ENCODE measurements around the gene FAM111B.
"Not testable (repeated sequence)": the region's sequence is repeated elsewhere in the genome, so short reads cannot be mapped to it uniquely, and the experiment has no call there.

The FAM111B gene

DNA sequence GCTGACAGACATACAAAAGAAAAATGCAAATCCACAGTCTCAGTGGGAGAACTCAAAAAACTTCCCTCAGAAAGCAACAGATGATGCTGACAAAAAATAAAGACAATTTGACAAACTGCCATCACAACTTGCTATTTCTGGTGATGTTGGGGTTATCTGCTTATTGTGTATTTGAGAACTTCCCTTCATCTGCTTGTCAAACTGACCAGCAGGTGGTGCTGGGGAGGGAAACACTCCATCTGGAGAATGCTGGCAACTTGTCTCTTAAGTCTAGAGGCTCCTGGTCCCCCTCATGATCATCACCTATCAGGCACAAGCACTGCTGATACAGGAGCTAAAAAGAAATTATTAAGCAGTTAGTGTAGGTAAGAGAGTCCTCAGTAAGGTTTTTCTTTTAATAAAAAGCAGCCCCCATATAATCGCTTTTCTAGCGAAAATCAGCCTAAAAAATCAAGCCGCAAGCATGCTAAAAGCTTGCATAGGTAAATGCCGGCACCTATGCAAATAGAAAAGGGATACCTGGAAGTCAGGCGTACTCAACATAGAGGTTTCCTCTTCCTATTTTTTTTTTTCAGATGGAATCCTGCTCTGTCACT, 9.8 kb upstream of the FAM111B start:
- H3K4me3 ChIP-seq (ENCODE audit: low read depth, low read length): no peak overlapping the region
- TF ChIP-seq CTCF (IDR thresholded peaks at IDR 0.05; ENCODE audit: low read depth, low read length): peak; percentile 68

GRCh38 chr11:59097938-59098337, 9.1 kb upstream of the FAM111B start:
- not testable (repeated sequence) for H3K4me3 ChIP-seq (ENCODE audit: low read depth, low read length)

- TF ChIP-seq CTCF (IDR thresholded peaks at IDR 0.05; ENCODE audit: low read depth, low read length): peak; percentile 11; the same call in 1 of the 2 replicates
- H3K4me3 ChIP-seq (ENCODE audit: low read depth, low read length): peak overlapping the region; percentile 46
Measured at GRCh38 chr11:59102259-59102765, 4.7 kb upstream of the FAM111B start.

DNA sequence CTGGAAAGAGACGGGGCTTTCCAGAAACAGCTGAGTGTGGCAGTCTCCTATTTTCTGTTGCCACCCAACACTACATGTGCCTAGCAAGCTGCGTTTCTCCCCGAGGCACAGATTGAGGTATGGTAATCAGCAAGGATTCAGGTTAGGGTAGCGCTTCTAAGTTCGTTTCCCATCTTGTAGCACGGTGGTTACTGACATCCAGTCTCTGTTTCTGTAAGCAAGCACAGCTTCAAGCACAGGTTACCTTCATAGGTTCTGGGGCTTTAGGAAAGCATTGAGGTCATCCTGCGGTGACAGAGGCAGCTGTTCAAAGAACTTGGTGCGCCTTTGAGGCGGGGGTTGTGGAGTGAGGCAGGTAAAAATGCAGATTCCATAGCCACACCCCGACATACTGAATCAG, 684 bp downstream of the FAM111B start:
- H3K4me3 ChIP-seq (ENCODE audit: low read depth, low read length): peak overlapping the region; percentile 66

DNA sequence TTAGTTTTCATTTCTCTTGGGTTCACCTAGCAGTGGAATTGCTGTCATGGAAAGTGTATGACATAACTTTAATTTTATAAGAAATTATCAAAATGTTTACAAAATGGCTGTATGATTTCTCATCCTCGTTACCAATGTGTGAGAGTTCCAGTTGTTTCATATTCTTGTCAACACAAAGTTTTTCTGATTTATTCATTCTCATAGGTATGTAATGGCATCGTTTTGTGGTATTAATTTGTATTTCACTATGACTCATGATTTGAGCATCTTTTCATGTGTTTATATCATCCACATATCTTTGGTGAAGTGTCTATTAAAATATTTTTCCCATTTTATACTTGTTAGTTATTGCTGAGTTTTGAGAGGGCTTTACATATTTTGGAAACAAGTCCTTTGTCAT, 5.5 kb downstream of the FAM111B start:
- TF ChIP-seq CTCF (IDR thresholded peaks at IDR 0.05; ENCODE audit: low read depth, low read length): no peak
- no peak overlapping the region for H3K4me3 ChIP-seq (ENCODE audit: low read depth, low read length)

DNA sequence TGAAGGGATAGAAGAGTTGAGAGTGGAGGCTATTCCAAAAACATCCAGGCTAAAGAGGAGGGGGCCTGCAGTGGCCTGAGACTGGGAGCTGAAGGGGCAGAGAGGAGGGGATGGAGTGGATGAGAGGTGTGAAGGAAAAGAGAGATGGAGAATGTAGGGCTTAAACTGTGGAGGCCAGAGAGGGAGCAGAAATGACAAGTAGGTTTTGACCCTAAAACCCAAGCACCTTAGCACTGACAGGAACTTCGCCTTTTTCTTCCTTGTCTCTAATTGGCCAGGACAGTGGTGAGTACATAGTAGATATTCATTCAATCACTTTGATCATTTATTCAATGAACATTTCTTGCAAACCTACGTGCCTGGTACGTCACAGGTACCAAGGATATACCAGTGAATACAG, 7.3 kb downstream of the FAM111B start:
- H3K4me3 ChIP-seq (ENCODE audit: low read depth, low read length): no peak overlapping the region
- no peak for TF ChIP-seq CTCF (IDR thresholded peaks at IDR 0.05; ENCODE audit: low read depth, low read length)

DNA sequence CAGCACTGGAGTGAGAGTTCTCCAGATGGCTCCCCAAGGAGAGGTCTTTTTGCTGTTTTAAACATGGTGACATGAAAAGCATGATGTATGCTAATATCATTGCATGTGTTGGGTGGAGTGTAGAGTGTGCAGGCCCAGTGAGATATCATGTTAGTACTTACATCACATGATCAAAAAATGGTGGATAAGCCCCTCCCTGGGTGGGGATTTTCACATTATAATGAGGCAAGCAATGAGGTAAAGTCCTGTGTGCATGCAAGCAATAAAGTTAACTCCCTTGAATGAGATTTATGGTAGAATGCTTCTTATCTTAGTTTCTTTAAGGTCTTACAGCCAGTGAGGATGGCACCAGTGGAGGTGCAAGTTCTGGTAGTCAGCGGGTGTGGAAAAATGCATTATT, 8.5 kb downstream of the FAM111B start:
- no peak overlapping the region for H3K4me3 ChIP-seq (ENCODE audit: low read depth, low read length)
- TF ChIP-seq CTCF (IDR thresholded peaks at IDR 0.05; ENCODE audit: low read depth, low read length): no peak

- H3K4me3 ChIP-seq (ENCODE audit: low read depth, low read length): no peak overlapping the region
- no peak for TF ChIP-seq CTCF (IDR thresholded peaks at IDR 0.05; ENCODE audit: low read depth, low read length)
Measured at GRCh38 chr11:59117774-59118173, 10.7 kb downstream of the FAM111B start.
